A549 (cell line): ENCODE results near the gene RTN4. TPM values are rescaled to one million over a fixed set of nuclear protein-coding genes. Genes with fewer than 3 reads are reported as not detected.

ENCODE experiments used
- ATAC-seq, 2 experiments: fragments of 200-7000 bp in 1 of 2; fragments of >200 bp in 1 of 2; cut with Nextera tagmentation in 1 of 2; cut with Tn5 transposase in 1 of 2; 3 replicates each; pipeline versions ENCODE4 v1.8.0 to v1.9.1; 2018 to 2020; ENCODE audit warnings: mild to moderate bottlenecking in 1 of 2, moderate library complexity in 1 of 2
- CTCF ChIA-PET: fragments of 300-600 bp; sonication (Branson Sonifier 250); formaldehyde crosslinking; extraction: SDS; loops from one replicate; lab custom pipeline; 2021; ENCODE audit warnings: antibody characterized with exemption, inconsistent platforms; lab: Yijun Ruan, JAX
- POLR2A ChIA-PET: fragments of 350-600 bp; formaldehyde crosslinking; extraction: SDS; loops from one replicate; lab custom pipeline; 2021; ENCODE audit warnings: antibody characterized with exemption, inconsistent platforms; lab: Yijun Ruan, JAX
- DNase-seq, 2 experiments: peaks; one replicate each; pipeline versions ENCODE4 v3.0.0 to v3.0.0-alpha.2; 2011 to 2016; ENCODE audit warnings: low read depth in 1 of 2, low spot score in 1 of 2
- FAIRE-seq: peaks from 2 replicates; lab custom pipeline; 2011; peaks lifted over from hg19 to GRCh38; lab: Jason Lieb, UNC
- H3K27ac ChIP-seq, 2 experiments: fragments of >200 bp; sonication (Bioruptor Twin); formaldehyde crosslinking; 3 replicates each; pipeline ENCODE4 v1.5.1; 2016 to 2017
- H3K4me1 ChIP-seq: fragments of >200 bp; sonication (Bioruptor Twin); formaldehyde crosslinking; 3 replicates; pipeline ENCODE4 v1.6.1; 2016
- H3K4me2 ChIP-seq: fragments of >200 bp; sonication (Bioruptor Twin); formaldehyde crosslinking; 3 replicates; pipeline ENCODE4 v1.6.1; 2016
- H3K4me3 ChIP-seq: fragments of >200 bp; sonication (Bioruptor Twin); formaldehyde crosslinking; 3 replicates; pipeline ENCODE4 v1.5.1; 2016
- H3K9me3 ChIP-seq: fragments of >200 bp; sonication (Bioruptor Twin); formaldehyde crosslinking; 3 replicates; pipeline ENCODE4 v1.6.1; 2016
- BHLHE40 ChIP-seq: IDR thresholded peaks from 2 replicates; pipeline ENCODE4 v1.6.1; 2012; ENCODE audit warnings: low read depth, low read length, inconsistent platforms
- CBX8 ChIP-seq: fragments of 200-600 bp; sonication (generic); IDR thresholded peaks from 2 replicates; pipeline ENCODE4 v1.6.1; 2016
- CHD2 ChIP-seq: fragments of 150-350 bp; IDR thresholded peaks from 2 replicates; pipeline ENCODE4 v1.6.1; 2014; ENCODE audit warnings: low read length; ENCODE audit not compliant: partially characterized antibody
- CHD4 ChIP-seq: fragments of 200-600 bp; sonication (generic); IDR thresholded peaks from 2 replicates; pipeline ENCODE4 v1.6.1; 2016; ENCODE audit warnings: antibody characterized with exemption, mild to moderate bottlenecking, borderline replicate concordance
- EHF ChIP-seq: fragments of 250-450 bp; sonication (Bioruptor Pico); IDR thresholded peaks from 2 replicates; pipeline ENCODE4 v1.5.0; 2020; ENCODE audit warnings: mild to moderate bottlenecking
- ELK1 ChIP-seq: fragments of 150-350 bp; IDR thresholded peaks from 2 replicates; pipeline ENCODE4 v1.6.1; 2014; ENCODE audit warnings: low read depth, mild to moderate bottlenecking, low read length
- ESRRA ChIP-seq: fragments of 150-350 bp; IDR thresholded peaks from 2 replicates; pipeline ENCODE4 v1.6.1; 2014; ENCODE audit warnings: mild to moderate bottlenecking, low read length, borderline replicate concordance
- FOSB ChIP-seq: fragments of 250-450 bp; sonication (Bioruptor Pico); IDR thresholded peaks from 2 replicates; pipeline ENCODE4 v1.5.0; 2020; ENCODE audit warnings: mild to moderate bottlenecking, moderate library complexity
- FOXS1 ChIP-seq: fragments of 250-450 bp; sonication (Bioruptor Pico); IDR thresholded peaks from 2 replicates; pipeline ENCODE4 v1.5.0; 2020; ENCODE audit warnings: mild to moderate bottlenecking, moderate library complexity
- GATA3 ChIP-seq: IDR thresholded peaks from 2 replicates; pipeline ENCODE4 v1.6.1; 2012; ENCODE audit warnings: borderline replicate concordance
- HEYL ChIP-seq: fragments of 250-450 bp; sonication (Bioruptor Pico); IDR thresholded peaks from 2 replicates; pipeline ENCODE4 v1.8.0; 2021; ENCODE audit warnings: mild to moderate bottlenecking, moderate library complexity
- HOXA7 ChIP-seq: fragments of 250-450 bp; sonication (Bioruptor Pico); IDR thresholded peaks from 2 replicates; pipeline ENCODE4 v1.5.0; 2020; ENCODE audit warnings: mild to moderate bottlenecking, moderate library complexity
- HOXB13 ChIP-seq: fragments of 250-450 bp; sonication (Bioruptor Pico); IDR thresholded peaks from 2 replicates; pipeline ENCODE4 v1.5.0; 2020; ENCODE audit warnings: low read depth, mild to moderate bottlenecking, moderate library complexity
- HOXB5 ChIP-seq: fragments of 250-450 bp; sonication (Bioruptor Pico); IDR thresholded peaks from 2 replicates; pipeline ENCODE4 v1.5.0; 2020; ENCODE audit warnings: mild to moderate bottlenecking, moderate library complexity
- MAZ ChIP-seq: fragments of 150-350 bp; IDR thresholded peaks from 2 replicates; pipeline ENCODE4 v1.6.1; 2014; ENCODE audit warnings: antibody characterized with exemption, low read depth, low read length, borderline replicate concordance
- MYC ChIP-seq: IDR thresholded peaks from 2 replicates; pipeline ENCODE4 v1.6.1; 2012; ENCODE audit warnings: mild to moderate bottlenecking, inconsistent platforms, low read length, improper control_type of control experiment, borderline replicate concordance
- PHF8 ChIP-seq: fragments of 200-600 bp; sonication (generic); IDR thresholded peaks from 2 replicates; pipeline ENCODE4 v1.6.1; 2016; ENCODE audit warnings: low read depth, mild to moderate bottlenecking, antibody characterized with exemption, moderate library complexity, borderline replicate concordance
- RARB ChIP-seq: fragments of 250-450 bp; sonication (Bioruptor Pico); IDR thresholded peaks from 2 replicates; pipeline ENCODE4 v1.8.0; 2021; ENCODE audit warnings: mild to moderate bottlenecking, moderate library complexity
- RCOR1 ChIP-seq: fragments of 150-350 bp; IDR thresholded peaks from 2 replicates; pipeline ENCODE4 v1.6.1; 2014; ENCODE audit warnings: antibody characterized with exemption, low read length, low read depth
- REST ChIP-seq: fragments of 200-600 bp; sonication (generic); IDR thresholded peaks from 2 replicates; pipeline ENCODE4 v1.6.1; 2016; ENCODE audit warnings: antibody characterized with exemption, mild to moderate bottlenecking, moderate library complexity
- RFX5 ChIP-seq: fragments of 450-650 bp; IDR thresholded peaks from 2 replicates; pipeline ENCODE4 v1.7.1; 2014; ENCODE audit warnings: antibody characterized with exemption, mild to moderate bottlenecking, moderate library complexity
- ZC3H11A ChIP-seq: fragments of 450-650 bp; IDR thresholded peaks from 2 replicates; pipeline ENCODE4 v1.6.1; 2014; ENCODE audit warnings: antibody characterized with exemption, mild to moderate bottlenecking
- ZFP36 ChIP-seq: fragments of 450-650 bp; IDR thresholded peaks from 2 replicates; pipeline ENCODE4 v1.6.1; 2014; ENCODE audit warnings: borderline replicate concordance; ENCODE audit not compliant: partially characterized antibody
- ZNF302 ChIP-seq: fragments of 250-450 bp; sonication (Bioruptor Pico); IDR thresholded peaks from 2 replicates; pipeline ENCODE4 v1.9.0; 2021; ENCODE audit warnings: inconsistent platforms, mild to moderate bottlenecking, moderate library complexity
- ZSCAN20 ChIP-seq: fragments of 250-450 bp; sonication (Bioruptor Pico); IDR thresholded peaks from 2 replicates; pipeline ENCODE4 v1.8.0; 2022; ENCODE audit warnings: mild to moderate bottlenecking, moderate library complexity
- WGBS: methylation state at CpG from one replicate; pipeline ENCODE4 v1.1.6; 2017; ENCODE audit errors: missing lambda C conversion rate; 5-methylcytosine and 5-hydroxymethylcytosine counted together
- polyA plus RNA-seq, 4 experiments: library from polyadenylated mRNA; depleted of rRNA in 3 of 4; stranded (reverse); fragments of >200 nt; fragmentation: RNase III in 1 of 4; extraction: RNeasy Plus Mini Kit Qiagen cat#74134 plus additional on column Dnase treatment in 1 of 4; gene quantifications; 2 replicates in 3 of 4; 3 replicates in 1 of 4; pipeline ENCODE4 v1.2.3, GENCODE V29; 2011 to 2017
- TF ChIP-seq, protein P1 (sequence below): fragments of 450-650 bp; IDR thresholded peaks from 2 replicates; pipeline ENCODE4 v1.6.1; 2014; ENCODE audit warnings: antibody characterized with exemption
- TF ChIP-seq, protein P2 (sequence below): IDR thresholded peaks from 2 replicates; pipeline ENCODE4 v1.6.1; 2012
- TF ChIP-seq, protein P3 (sequence below): fragments of >200 bp; sonication (Bioruptor Twin); formaldehyde crosslinking; IDR thresholded peaks from 3 replicates; pipeline ENCODE4 v1.5.1; 2016
- TF ChIP-seq, protein P4 (sequence below): fragments of 250-450 bp; sonication (Bioruptor Pico); IDR thresholded peaks from 2 replicates; pipeline ENCODE4 v1.5.0; 2020; ENCODE audit warnings: low read depth, mild to moderate bottlenecking, moderate library complexity

The RTN4 gene
- polyA plus RNA-seq, 2 of the 4 experiments (the other 2 are of a cell fraction): 302 to 403 TPM

- POLR2A ChIA-PET: no interaction called here
- no peak for TF ChIP-seq ZC3H11A
- no peak for TF ChIP-seq HEYL (CRISPR knock-in tag)
- no peak for TF ChIP-seq FOSB
- TF ChIP-seq CHD4: no peak
- TF ChIP-seq ELK1: no peak
- TF ChIP-seq CHD2: no peak
- TF ChIP-seq MAZ: no peak
- TF ChIP-seq, protein P1, sequence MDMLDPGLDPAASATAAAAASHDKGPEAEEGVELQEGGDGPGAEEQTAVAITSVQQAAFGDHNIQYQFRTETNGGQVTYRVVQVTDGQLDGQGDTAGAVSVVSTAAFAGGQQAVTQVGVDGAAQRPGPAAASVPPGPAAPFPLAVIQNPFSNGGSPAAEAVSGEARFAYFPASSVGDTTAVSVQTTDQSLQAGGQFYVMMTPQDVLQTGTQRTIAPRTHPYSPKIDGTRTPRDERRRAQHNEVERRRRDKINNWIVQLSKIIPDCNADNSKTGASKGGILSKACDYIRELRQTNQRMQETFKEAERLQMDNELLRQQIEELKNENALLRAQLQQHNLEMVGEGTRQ: no peak
- no peak for TF ChIP-seq REST
- no peak for TF ChIP-seq ZFP36
- TF ChIP-seq ESRRA: no peak
- TF ChIP-seq, protein P2, sequence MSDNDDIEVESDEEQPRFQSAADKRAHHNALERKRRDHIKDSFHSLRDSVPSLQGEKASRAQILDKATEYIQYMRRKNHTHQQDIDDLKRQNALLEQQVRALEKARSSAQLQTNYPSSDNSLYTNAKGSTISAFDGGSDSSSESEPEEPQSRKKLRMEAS: no peak
- TF ChIP-seq RCOR1: no peak
- TF ChIP-seq PHF8: no peak
- no peak for TF ChIP-seq ZNF302 (CRISPR knock-in tag)
- no peak for TF ChIP-seq EHF
- TF ChIP-seq HOXB5 (CRISPR knock-in tag): no peak
- no peak overlapping the region for H3K4me2 ChIP-seq
- H3K27ac ChIP-seq: peak overlapping the region in 1 of 2 experiments; percentile 47; a peak in 2 of 6 replicates
- CTCF ChIA-PET: interaction anchor here (1.0 to 2.2 kb wide), 3 partner anchors 23 to 204 kb away, joined by 3 to 7 read pairs (median 3); no protein-coding TSS in a partner anchor
- no peak for FAIRE-seq
- WGBS: 87% methylated on average over 2 of the region's 2 CpGs
- 0 out of 6 replicates have a peak, but pooled peaks of 1 of the 2 experiments have one; percentile 18 for ATAC-seq
- H3K4me1 ChIP-seq: peaks cover 21% of the 10 kb centered on the region
- no peaks in the 10 kb centered on the region for H3K9me3 ChIP-seq
- no peak for DNase-seq
- no peak overlapping the region for H3K4me3 ChIP-seq
Measured at GRCh38 chr2:55090702-55091101, 40.5 kb upstream of the RTN4 start.

DNA sequence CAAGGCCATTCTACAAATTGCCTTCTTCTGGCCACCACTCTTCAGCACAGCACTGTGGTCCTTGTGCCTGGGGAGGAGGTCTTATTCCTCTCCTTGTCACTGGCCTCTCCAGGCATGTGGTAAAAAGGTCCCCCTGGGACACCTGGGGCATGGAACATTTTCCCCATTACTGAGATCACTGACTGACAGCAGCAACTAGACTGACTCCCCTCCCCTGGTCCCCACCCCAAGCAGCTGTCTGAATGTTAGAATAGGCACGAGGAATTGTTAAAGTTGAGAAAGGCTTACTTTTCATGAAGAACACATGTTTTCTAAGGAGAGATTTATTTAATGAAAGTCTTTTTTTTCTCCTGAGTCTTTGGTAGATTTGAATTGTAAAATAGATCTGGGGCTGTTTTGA lies 39.5 kb upstream of the RTN4 start:
- FAIRE-seq (no peak), ATAC-seq (no peak), DNase-seq (no peak)
- 73% methylated on average over 1 of the region's 1 CpG for WGBS
- no peak overlapping the region for H3K4me2 ChIP-seq
- peaks cover 21% of the 10 kb centered on the region for H3K4me1 ChIP-seq
- H3K9me3 ChIP-seq: no peaks in the 10 kb centered on the region
- no peak overlapping the region for H3K27ac ChIP-seq
- CTCF ChIA-PET: interaction anchor here (1.0 to 2.2 kb wide), 3 partner anchors 24 to 78 kb away, joined by 3 to 7 read pairs (median 3); no protein-coding TSS in a partner anchor
- H3K4me3 ChIP-seq: no peak overlapping the region
- POLR2A ChIA-PET: no interaction called here
- TF ChIP-seq HEYL (CRISPR knock-in tag): no peak
- no peak for TF ChIP-seq RFX5
- no peak for TF ChIP-seq BHLHE40
- TF ChIP-seq HOXA7 (CRISPR knock-in tag): no peak
- no peak for TF ChIP-seq HOXB13 (CRISPR knock-in tag)
- TF ChIP-seq ZSCAN20 (CRISPR knock-in tag): no peak
- TF ChIP-seq RCOR1: no peak
- TF ChIP-seq, protein P3, sequence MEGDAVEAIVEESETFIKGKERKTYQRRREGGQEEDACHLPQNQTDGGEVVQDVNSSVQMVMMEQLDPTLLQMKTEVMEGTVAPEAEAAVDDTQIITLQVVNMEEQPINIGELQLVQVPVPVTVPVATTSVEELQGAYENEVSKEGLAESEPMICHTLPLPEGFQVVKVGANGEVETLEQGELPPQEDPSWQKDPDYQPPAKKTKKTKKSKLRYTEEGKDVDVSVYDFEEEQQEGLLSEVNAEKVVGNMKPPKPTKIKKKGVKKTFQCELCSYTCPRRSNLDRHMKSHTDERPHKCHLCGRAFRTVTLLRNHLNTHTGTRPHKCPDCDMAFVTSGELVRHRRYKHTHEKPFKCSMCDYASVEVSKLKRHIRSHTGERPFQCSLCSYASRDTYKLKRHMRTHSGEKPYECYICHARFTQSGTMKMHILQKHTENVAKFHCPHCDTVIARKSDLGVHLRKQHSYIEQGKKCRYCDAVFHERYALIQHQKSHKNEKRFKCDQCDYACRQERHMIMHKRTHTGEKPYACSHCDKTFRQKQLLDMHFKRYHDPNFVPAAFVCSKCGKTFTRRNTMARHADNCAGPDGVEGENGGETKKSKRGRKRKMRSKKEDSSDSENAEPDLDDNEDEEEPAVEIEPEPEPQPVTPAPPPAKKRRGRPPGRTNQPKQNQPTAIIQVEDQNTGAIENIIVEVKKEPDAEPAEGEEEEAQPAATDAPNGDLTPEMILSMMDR: no peak
- TF ChIP-seq, protein P4, sequence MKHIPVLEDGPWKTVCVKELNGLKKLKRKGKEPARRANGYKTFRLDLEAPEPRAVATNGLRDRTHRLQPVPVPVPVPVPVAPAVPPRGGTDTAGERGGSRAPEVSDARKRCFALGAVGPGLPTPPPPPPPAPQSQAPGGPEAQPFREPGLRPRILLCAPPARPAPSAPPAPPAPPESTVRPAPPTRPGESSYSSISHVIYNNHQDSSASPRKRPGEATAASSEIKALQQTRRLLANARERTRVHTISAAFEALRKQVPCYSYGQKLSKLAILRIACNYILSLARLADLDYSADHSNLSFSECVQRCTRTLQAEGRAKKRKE (CRISPR knock-in tag): no peak
- no peak for TF ChIP-seq GATA3
- TF ChIP-seq CBX8: no peak
- no peak for TF ChIP-seq ELK1
- TF ChIP-seq RARB (CRISPR knock-in tag): no peak
- TF ChIP-seq FOXS1 (CRISPR knock-in tag): no peak
- no peak for TF ChIP-seq MYC
